ENCODE data around the gene GATA2. TPM values are rescaled to one million over a fixed set of nuclear protein-coding genes. Genes with fewer than 3 reads are reported as not detected.

GATA2 gene
- total RNA-seq, 1 experiment from 2014 or later: 18.6 TPM

- no peak overlapping the region for H3K4me3 ChIP-seq (replicated peaks in 1 of 2; ENCODE audit: low read depth in 1 of 2, low read length in 2 of 2)
- BruUV-seq (replicated peaks): no TSS peak
- no peaks in the 10 kb centered on the region; the same call in 1 of the 2 replicates for H3K27me3 ChIP-seq (ENCODE audit: insufficient read depth, low read length)
- TF ChIP-seq POLR2AphosphoS5 (IDR thresholded peaks at IDR 0.05; ENCODE audit: low read depth, low read length) (no peak), MAX (IDR thresholded peaks at IDR 0.05) (no peak), ZNF274 (IDR thresholded peaks at IDR 0.05; ENCODE audit: low read depth, low read length) (no peak), CBX3 (IDR thresholded peaks at IDR 0.05; ENCODE audit: low read depth) (no peak), EZH2phosphoT487 (IDR thresholded peaks at IDR 0.05; ENCODE audit: borderline replicate concordance) (no peak), JUND (IDR thresholded peaks at IDR 0.05) (no peak)
- CTCF ChIA-PET: no interaction called here
- POLR2A ChIA-PET: no interaction called here
- ATAC-seq (no peak), DNase-seq (ENCODE audit: low read depth, low spot score) (no peak)
- no peaks in the 10 kb centered on the region for H3K79me2 ChIP-seq (ENCODE audit: insufficient read depth, low read length)
- H3K4me2 ChIP-seq (ENCODE audit: low read length): no peak overlapping the region
- H4K20me1 ChIP-seq (ENCODE audit: insufficient read depth): no peaks in the 10 kb centered on the region
- no peak overlapping the region for H3K27ac ChIP-seq (ENCODE audit: low read depth, low read length)
- no peaks in the 10 kb centered on the region for H3K9me2 ChIP-seq (ENCODE audit: insufficient read depth)
- no peaks in the 10 kb centered on the region for H3K4me1 ChIP-seq (ENCODE audit: control insufficient read depth in 1 of 2, insufficient read depth in 2 of 2, low read length in 2 of 2)
- no peaks in the 10 kb centered on the region for H3K36me3 ChIP-seq (ENCODE audit: control insufficient read depth in 1 of 2, insufficient read depth in 2 of 2, low read length in 2 of 2)
- RAD21 ChIA-PET (ENCODE audit: low non-redundant PET in 1 of 2, low total read pairs in 2 of 2, uncharacterized antibody in 2 of 2, unreplicated experiment in 2 of 2): no interaction called here
- no peaks in the 10 kb centered on the region for H3K9me3 ChIP-seq (ENCODE audit: control insufficient read depth in 1 of 2, insufficient read depth in 1 of 2, low read depth in 1 of 2, low read length in 2 of 2)
- no peak overlapping the region for H2AFZ ChIP-seq (ENCODE audit: low read depth, low read length, poor library complexity, severe bottlenecking)
- no peak overlapping the region for H3K9ac ChIP-seq (ENCODE audit: low read length)
- intact Hi-C loops (cut with micrococcal nuclease): no loop called here
These were observed 20.4 kb downstream of the GATA2 start for GRCh38 chr3:128472449-128473179.

- ChIA-PET RAD21 (ENCODE audit: low non-redundant PET in 1 of 2, low total read pairs in 2 of 2, uncharacterized antibody in 2 of 2, unreplicated experiment in 2 of 2) (no interaction called here), POLR2A (no interaction called here), CTCF (no interaction called here)
- Histone ChIP-seq H3K27me3 (ENCODE audit: insufficient read depth, low read length) (no peaks in the 10 kb centered on the region; the same call in 1 of the 2 replicates), H3K27ac (ENCODE audit: low read depth, low read length) (no peak overlapping the region), H3K9me2 (ENCODE audit: insufficient read depth) (no peaks in the 10 kb centered on the region), H3K79me2 (ENCODE audit: insufficient read depth, low read length) (no peaks in the 10 kb centered on the region), H3K9ac (ENCODE audit: low read length) (no peak overlapping the region), H4K20me1 (ENCODE audit: insufficient read depth) (no peaks in the 10 kb centered on the region), H3K4me1 (ENCODE audit: control insufficient read depth in 1 of 2, insufficient read depth in 2 of 2, low read length in 2 of 2) (no peaks in the 10 kb centered on the region), H3K36me3 (ENCODE audit: control insufficient read depth in 1 of 2, insufficient read depth in 2 of 2, low read length in 2 of 2) (no peaks in the 10 kb centered on the region), H3K4me2 (ENCODE audit: low read length) (no peak overlapping the region), H2AFZ (ENCODE audit: low read depth, low read length, poor library complexity, severe bottlenecking) (no peak overlapping the region), H3K9me3 (ENCODE audit: control insufficient read depth in 1 of 2, insufficient read depth in 1 of 2, low read depth in 1 of 2, low read length in 2 of 2) (no peaks in the 10 kb centered on the region), H3K4me3 (replicated peaks in 1 of 2; ENCODE audit: low read depth in 1 of 2, low read length in 2 of 2) (no peak overlapping the region)
- intact Hi-C loops (cut with micrococcal nuclease): no loop called here
- no TSS peak for BruUV-seq (replicated peaks)
- ATAC-seq (no peak), DNase-seq (ENCODE audit: low read depth, low spot score) (no peak)
- TF ChIP-seq JUND (IDR thresholded peaks at IDR 0.05): no peak
- TF ChIP-seq CTCF (IDR thresholded peaks at IDR 0.05 in 2 of 3, conservative IDR thresholded peaks at IDR 0.05 in 1 of 3; ENCODE audit: borderline replicate concordance in 1 of 3, insufficient read depth in 1 of 3, low read depth in 2 of 3, low read length in 2 of 3): no peak
- no peak for TF ChIP-seq YY1 (IDR thresholded peaks at IDR 0.05; ENCODE audit: extremely low read depth, insufficient replicate concordance, low read depth, low read length)
- TF ChIP-seq MAX (IDR thresholded peaks at IDR 0.05): no peak
- no peak for TF ChIP-seq ZFX (IDR thresholded peaks at IDR 0.05)
- TF ChIP-seq ZNF274 (IDR thresholded peaks at IDR 0.05; ENCODE audit: low read depth, low read length): no peak
These were observed 21.3 kb downstream of the GATA2 start for GRCh38 chr3:128471720-128472119.
